PC-9 (cell line): ENCODE measurements around the gene TRIO.

Source experiments
- EZH2 ChIP-seq: fragments of 200-600 bp; sonication (generic); IDR thresholded peaks from 2 replicates; pipeline ENCODE4 v1.8.0; 2017; ENCODE audit warnings: antibody characterized with exemption, low read depth
- TF ChIP-seq, protein P1 (sequence below): fragments of 200-600 bp; sonication (generic); conservative IDR thresholded peaks from 2 replicates; pipeline ENCODE4 v1.6.1; 2017; ENCODE audit warnings: mixed run types, antibody characterized with exemption, mild to moderate bottlenecking, moderate library complexity

DNA sequence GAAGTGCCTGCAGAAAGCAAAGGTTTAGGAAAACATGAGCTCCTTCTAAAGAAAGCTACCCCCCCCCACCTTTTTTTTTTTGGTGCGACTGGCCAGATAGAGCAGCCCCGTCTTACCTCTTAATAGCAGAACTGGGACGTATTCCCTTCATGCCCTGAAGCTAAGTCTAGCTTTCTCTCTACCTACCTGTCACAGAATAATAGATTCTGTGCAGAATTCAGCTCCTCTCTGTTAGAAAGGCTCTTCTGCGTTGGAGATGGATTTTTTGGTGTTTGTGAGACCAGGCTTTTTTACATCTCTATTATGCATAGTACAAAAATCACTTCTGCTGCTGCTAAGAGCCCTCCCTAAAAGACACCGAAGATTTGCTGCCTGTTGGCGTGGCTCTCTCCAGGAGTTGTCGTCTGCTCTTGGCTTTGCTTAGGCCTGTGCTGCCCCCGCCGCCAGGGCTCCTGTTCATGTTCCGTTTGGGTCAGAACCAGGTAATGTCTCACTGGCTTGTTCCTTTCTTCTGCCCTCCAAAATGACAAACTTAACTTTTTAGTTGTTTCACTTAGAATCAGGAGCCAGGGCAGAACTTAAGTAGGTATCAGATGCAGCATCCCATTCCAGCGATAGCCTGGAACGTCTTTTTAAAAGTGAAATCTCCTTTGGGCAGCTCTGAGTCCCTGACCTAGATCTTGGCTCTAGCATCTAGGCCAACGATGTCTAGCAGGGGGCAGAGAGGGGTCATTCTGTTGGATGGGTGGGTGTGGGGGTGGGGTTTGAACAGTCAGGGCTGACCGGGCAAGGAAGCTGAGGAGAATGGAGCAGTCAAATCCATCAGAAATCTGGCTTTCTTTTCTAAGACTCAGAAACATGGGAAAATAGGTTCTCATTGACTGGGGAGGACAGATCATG, 2.5 kb downstream of the TRIO start:
- TF ChIP-seq, protein P1, sequence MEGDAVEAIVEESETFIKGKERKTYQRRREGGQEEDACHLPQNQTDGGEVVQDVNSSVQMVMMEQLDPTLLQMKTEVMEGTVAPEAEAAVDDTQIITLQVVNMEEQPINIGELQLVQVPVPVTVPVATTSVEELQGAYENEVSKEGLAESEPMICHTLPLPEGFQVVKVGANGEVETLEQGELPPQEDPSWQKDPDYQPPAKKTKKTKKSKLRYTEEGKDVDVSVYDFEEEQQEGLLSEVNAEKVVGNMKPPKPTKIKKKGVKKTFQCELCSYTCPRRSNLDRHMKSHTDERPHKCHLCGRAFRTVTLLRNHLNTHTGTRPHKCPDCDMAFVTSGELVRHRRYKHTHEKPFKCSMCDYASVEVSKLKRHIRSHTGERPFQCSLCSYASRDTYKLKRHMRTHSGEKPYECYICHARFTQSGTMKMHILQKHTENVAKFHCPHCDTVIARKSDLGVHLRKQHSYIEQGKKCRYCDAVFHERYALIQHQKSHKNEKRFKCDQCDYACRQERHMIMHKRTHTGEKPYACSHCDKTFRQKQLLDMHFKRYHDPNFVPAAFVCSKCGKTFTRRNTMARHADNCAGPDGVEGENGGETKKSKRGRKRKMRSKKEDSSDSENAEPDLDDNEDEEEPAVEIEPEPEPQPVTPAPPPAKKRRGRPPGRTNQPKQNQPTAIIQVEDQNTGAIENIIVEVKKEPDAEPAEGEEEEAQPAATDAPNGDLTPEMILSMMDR = no peak
- no peak for TF ChIP-seq EZH2
